ENCODE data around the gene SYNDIG1.

DNA sequence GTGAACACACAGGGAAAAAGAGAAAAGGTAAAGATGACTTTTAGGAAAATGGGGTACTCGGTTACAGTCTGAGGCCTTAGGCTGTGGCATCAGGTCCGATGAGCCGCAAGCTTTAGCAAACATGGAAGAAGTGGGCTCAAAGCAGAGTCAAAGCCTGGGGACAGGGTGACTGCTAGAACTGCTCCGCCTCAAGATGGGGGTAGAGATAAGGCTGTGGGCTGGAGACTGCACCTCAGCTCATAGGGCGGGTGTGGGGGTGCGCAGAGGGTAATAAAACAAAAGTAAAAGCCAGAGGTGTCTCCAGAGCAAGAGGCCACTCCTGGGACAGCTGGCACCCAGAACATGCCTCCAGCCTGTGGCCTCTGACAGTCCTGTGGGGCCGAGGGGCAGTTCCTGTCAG is 21.3 kb upstream of the SYNDIG1 start:
- TF ChIP-seq POLR2A (IDR thresholded peaks at IDR 0.05): no peak
- no peak for TF ChIP-seq CTCF (IDR thresholded peaks at IDR 0.05)
